Endothelial cell of umbilical vein (primary cell): ENCODE data around the gene CCR8. TPM values are rescaled to one million over a fixed set of nuclear protein-coding genes. Genes with fewer than 3 reads are reported as not detected.

Experiments used
- BruUV-seq: library from RNA; stranded (reverse); fragments of 400-500 nt; replicated peaks from 2 replicates; lab custom pipeline; 2021; lab: Mats Ljungman, UMichigan
- CTCF ChIA-PET: fragments of 300-600, 350-600 bp; sonication (Branson Sonifier 250); formaldehyde crosslinking; loops from one replicate; lab custom pipeline; 2021; ENCODE audit warnings: antibody characterized with exemption, inconsistent platforms; lab: Charles Lee
- POLR2A ChIA-PET: fragments of 300-600, 350-600 bp; sonication (Branson Sonifier 250); formaldehyde crosslinking; loops from one replicate; lab custom pipeline; 2021; ENCODE audit warnings: antibody characterized with exemption, inconsistent platforms; lab: Charles Lee
- DNase-seq: peaks from one replicate; pipeline ENCODE4 v3.0.0-alpha.2; 2011; ENCODE audit warnings: low read depth, low spot score
- FAIRE-seq: peaks from 2 replicates; lab custom pipeline; 2011; peaks lifted over from hg19 to GRCh38; lab: Jason Lieb, UNC
- H2AFZ ChIP-seq: 2 replicates; pipeline ENCODE4 v1.6.0; 2012; ENCODE audit warnings: low read depth, low read length, control low read depth, inconsistent platforms
- H3K27ac ChIP-seq: 2 replicates; pipeline ENCODE4 v1.5.1; 2011; ENCODE audit warnings: low read depth, mild to moderate bottlenecking, control low read depth, low read length, moderate library complexity; ENCODE audit not compliant: insufficient read depth
- H3K27me3 ChIP-seq, 2 experiments: 2 replicates each; pipeline versions ENCODE4 v1.6.0 to v1.6.1; 2011; ENCODE audit warnings: low read length in 2 of 2, mixed read lengths in 1 of 2; ENCODE audit not compliant: control insufficient read depth in 2 of 2, insufficient read depth in 2 of 2
- H3K36me3 ChIP-seq, 2 experiments: 2 replicates in 1 of 2; 3 replicates in 1 of 2; pipeline ENCODE4 v1.5.1; 2011; ENCODE audit warnings: low read length in 2 of 2, mild to moderate bottlenecking in 1 of 2, moderate library complexity in 1 of 2; ENCODE audit not compliant: control insufficient read depth in 2 of 2, insufficient read depth in 2 of 2; ENCODE audit errors: extremely low read depth in 1 of 2
- H3K4me1 ChIP-seq: 3 replicates; pipeline ENCODE4 v1.5.1; 2011; ENCODE audit warnings: mild to moderate bottlenecking, low read length; ENCODE audit not compliant: control insufficient read depth, insufficient read depth; ENCODE audit errors: extremely low read depth
- H3K4me2 ChIP-seq: 2 replicates; pipeline ENCODE4 v1.6.1; 2011; ENCODE audit warnings: low read length, control low read depth, mixed read lengths; ENCODE audit not compliant: insufficient read depth
- H3K4me3 ChIP-seq, 3 experiments: fragments of 200-600 bp in 1 of 3; sonication (generic), shearing (Covaris generic) in 1 of 3; replicated peaks in 1 of 3; 2 replicates each; pipeline ENCODE4 v1.5.1; 2011 to 2016; ENCODE audit warnings: control low read depth in 3 of 3, low read length in 3 of 3, mild to moderate bottlenecking in 2 of 3, inconsistent platforms in 1 of 3, low read depth in 1 of 3, moderate library complexity in 1 of 3; ENCODE audit not compliant: insufficient read depth in 1 of 3
- H3K79me2 ChIP-seq: 2 replicates; pipeline ENCODE4 v1.6.0; 2012; ENCODE audit warnings: low read length, inconsistent platforms; ENCODE audit not compliant: control insufficient read depth, insufficient read depth
- H3K9ac ChIP-seq: replicated peaks from 2 replicates; pipeline ENCODE3; 2011; ENCODE audit warnings: low read length, control low read depth; ENCODE audit not compliant: insufficient read depth; ENCODE audit errors: extremely low read depth
- H3K9me1 ChIP-seq: replicated peaks from 3 replicates; pipeline ENCODE4 v1.6.0; 2011; ENCODE audit warnings: mild to moderate bottlenecking, low read length; ENCODE audit not compliant: control insufficient read depth, insufficient read depth; ENCODE audit errors: extremely low read depth
- H3K9me3 ChIP-seq: replicated peaks from 2 replicates; pipeline ENCODE4 v1.5.1; 2012; ENCODE audit warnings: low read length, inconsistent platforms; ENCODE audit not compliant: control insufficient read depth, insufficient read depth
- H4K20me1 ChIP-seq: replicated peaks from 2 replicates; pipeline ENCODE3; 2011; ENCODE audit warnings: mild to moderate bottlenecking, low read length; ENCODE audit not compliant: control insufficient read depth, insufficient read depth; ENCODE audit errors: extremely low read depth
- CTCF ChIP-seq, 2 donors: IDR thresholded peaks; 1 replicate in 1 of 2; 2 replicates in 1 of 2; pipeline ENCODE4 v1.5.1; 2011; ENCODE audit warnings: low read length in 2 of 2, mild to moderate bottlenecking in 2 of 2, moderate library complexity in 2 of 2, control low read depth in 1 of 2, inconsistent platforms in 1 of 2, low read depth in 1 of 2; ENCODE audit not compliant: insufficient read depth in 1 of 2; ENCODE audit errors: extremely low read depth in 1 of 2
- EZH2 ChIP-seq: IDR thresholded peaks from 2 replicates; pipeline ENCODE4 v1.6.1; 2012; ENCODE audit warnings: borderline replicate concordance, low read depth, mild to moderate bottlenecking, moderate library complexity, low read length, inconsistent platforms; ENCODE audit not compliant: severe bottlenecking
- FOS ChIP-seq: IDR thresholded peaks from 2 replicates; pipeline ENCODE4 v1.6.1; 2011; ENCODE audit warnings: mild to moderate bottlenecking, low read length, moderate library complexity, borderline replicate concordance; ENCODE audit not compliant: insufficient read depth
- GATA2 ChIP-seq: IDR thresholded peaks from 2 replicates; pipeline ENCODE4 v1.7.0; 2011; ENCODE audit warnings: low read depth, mild to moderate bottlenecking, moderate library complexity, mixed read lengths, low read length; ENCODE audit not compliant: insufficient read length, insufficient read depth
- JUN ChIP-seq: IDR thresholded peaks from 2 replicates; pipeline ENCODE4 v1.6.1; 2011; ENCODE audit warnings: borderline replicate concordance, low read depth; ENCODE audit not compliant: insufficient read length, insufficient read depth
- MAX ChIP-seq: IDR thresholded peaks from 2 replicates; pipeline ENCODE4 v1.6.1; 2011; ENCODE audit not compliant: insufficient read depth, insufficient read length
- MYC ChIP-seq: IDR thresholded peaks from one replicate; pipeline ENCODE4 v1.6.1; 2011; ENCODE audit warnings: mild to moderate bottlenecking, low read depth, low read length
- POLR2A ChIP-seq: IDR thresholded peaks from 2 replicates; pipeline ENCODE4 v1.6.1; 2012; ENCODE audit warnings: low read depth, mild to moderate bottlenecking, control low read depth, low read length
- POLR2AphosphoS5 ChIP-seq: IDR thresholded peaks from 2 replicates; pipeline ENCODE4 v1.6.1; 2012; ENCODE audit warnings: low read depth, mild to moderate bottlenecking, control low read depth, low read length, moderate library complexity; ENCODE audit not compliant: insufficient read depth
- dilution Hi-C: fragments of 300-500 bp; cut with MboI; formaldehyde crosslinking; loops from one replicate; pipeline ENCODE4 v1.15.0; 2019; ENCODE audit warnings: low sequenced_read_pairs; ENCODE audit not compliant: extremely low pct_ligation_motif_present
- intact Hi-C: fragments of 100-400 bp; cut with micrococcal nuclease; formaldehyde crosslinking; loops from one replicate; pipeline ENCODE4 v1.10.0; 2022
- polyA plus RNA-seq, 4 experiments: library from polyadenylated mRNA; depleted of rRNA in 3 of 4; stranded (reverse) in 3 of 4; unstranded in 1 of 4; fragments of >200 nt; gene quantifications; 2 replicates each; pipeline versions ENCODE4 v1.2.1 to v1.2.3, GENCODE V29; 2011 to 2012; ENCODE audit warnings: missing spikeins in 1 of 4
- total RNA-seq: library from RNA; stranded (reverse); gene quantifications from 2 replicates; pipeline ENCODE4 v1.2.3, GENCODE V29; 2021

The CCR8 gene
- total and polyA plus RNA-seq, 2 donors (not counting 3 experiments of a cell fraction or from before 2014, with no cell fraction given): not detected

GRCh38 chr3:39285332-39285731 is 44.2 kb upstream of the CCR8 start:
- POLR2A ChIA-PET: interaction anchor here (0.6 kb wide), 1 partner anchor 1745 kb away, joined by 4 read pairs; no protein-coding TSS in a partner anchor
- Histone ChIP-seq H3K9me3 (no peaks in the 10 kb centered on the region), H3K79me2 (no peaks in the 10 kb centered on the region), H2AFZ (no peak overlapping the region), H3K9ac (no peak overlapping the region), H3K27ac (no peak overlapping the region), H4K20me1 (no peaks in the 10 kb centered on the region), H3K4me2 (no peak overlapping the region), H3K4me3 (no peak overlapping the region), H3K36me3 (no peaks in the 10 kb centered on the region), H3K4me1 (peaks cover 5% of the 10 kb centered on the region), H3K27me3 (peaks cover 0 to 1% of the 10 kb centered on the region in 2 experiments), H3K9me1 (no peaks in the 10 kb centered on the region)
- FAIRE-seq (no peak), DNase-seq (no peak)
- intact Hi-C loops: no loop called here
- TF ChIP-seq POLR2AphosphoS5 (no peak), MYC (no peak), GATA2 (no peak), FOS (no peak), POLR2A (no peak)
- no TSS peak for BruUV-seq
- CTCF ChIA-PET: interaction anchor here (4.6 to 11.4 kb wide), 2 partner anchors 93 to 158 kb away, joined by 183 to 449 read pairs; partner anchors contain the start of gene XIRP1
- dilution Hi-C loops: no loop called here

GRCh38 chr3:39286771-39287170 is 42.7 kb upstream of the CCR8 start:
- no peak overlapping the region for H3K4me3 ChIP-seq
- ChIA-PET CTCF (interaction anchor here (1.1 to 11.4 kb wide), 7 partner anchors 94 to 287 kb away, joined by 3 to 449 read pairs (median 16); partner anchors contain the start of gene XIRP1), POLR2A (no interaction called here)
- H3K27ac ChIP-seq: no peak overlapping the region
- H2AFZ ChIP-seq: no peak overlapping the region
- no peaks in the 10 kb centered on the region for H4K20me1 ChIP-seq
- H3K27me3 ChIP-seq: peaks cover 0 to 1% of the 10 kb centered on the region in 2 experiments
- no peaks in the 10 kb centered on the region for H3K9me3 ChIP-seq
- FAIRE-seq: no peak
- H3K79me2 ChIP-seq: no peaks in the 10 kb centered on the region
- H3K4me2 ChIP-seq: no peak overlapping the region
- no peaks in the 10 kb centered on the region for H3K36me3 ChIP-seq
- BruUV-seq: no TSS peak
- dilution Hi-C loops (no loop called here), intact Hi-C loops (no loop called here)
- no peaks in the 10 kb centered on the region for H3K9me1 ChIP-seq
- no peak overlapping the region for H3K9ac ChIP-seq
- H3K4me1 ChIP-seq: peaks cover 5% of the 10 kb centered on the region
- DNase-seq: no peak
- no peak for TF ChIP-seq POLR2AphosphoS5
- no peak for TF ChIP-seq MAX
- TF ChIP-seq EZH2: no peak
- TF ChIP-seq GATA2: no peak
- no peak for TF ChIP-seq JUN
- no peak for TF ChIP-seq POLR2A
- TF ChIP-seq CTCF (IDR thresholded peaks at IDR 0.05; ENCODE audit: extremely low read depth in 1 of 2, insufficient read depth in 1 of 2, low read depth in 1 of 2, low read length in 2 of 2): no peak
- TF ChIP-seq FOS: no peak
- TF ChIP-seq MYC: no peak
